GM21381 (cell line): ENCODE results near the gene NLGN1.

Source experiments
- ATAC-seq: cut with Tn5 transposase; IDR thresholded peaks from one replicate; pipeline ENCODE4 v1.9.1; 2021; ENCODE audit warnings: mild to moderate bottlenecking, moderate library complexity; ENCODE audit not compliant: unreplicated experiment

The NLGN1 gene

DNA sequence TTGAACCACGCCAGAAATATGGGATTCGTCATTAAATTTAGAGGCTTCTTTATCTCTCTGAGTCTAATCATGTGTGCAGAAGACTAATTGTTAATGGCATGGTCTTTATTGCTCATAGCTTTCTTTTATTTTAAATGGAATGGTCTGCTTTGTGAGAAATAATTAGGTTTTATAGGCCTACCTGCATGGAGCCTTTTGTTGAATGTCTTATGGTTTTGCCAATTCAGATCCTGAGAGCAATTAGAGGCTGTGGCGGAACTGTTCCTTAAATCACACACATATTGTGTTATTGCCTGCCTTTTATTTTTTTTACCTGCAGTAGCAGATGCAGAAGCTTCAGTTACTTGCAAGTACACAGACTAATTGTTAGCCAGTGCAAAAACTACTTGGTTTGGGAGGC lies 306.2 kb downstream of the NLGN1 start:
- no peak for ATAC-seq

DNA sequence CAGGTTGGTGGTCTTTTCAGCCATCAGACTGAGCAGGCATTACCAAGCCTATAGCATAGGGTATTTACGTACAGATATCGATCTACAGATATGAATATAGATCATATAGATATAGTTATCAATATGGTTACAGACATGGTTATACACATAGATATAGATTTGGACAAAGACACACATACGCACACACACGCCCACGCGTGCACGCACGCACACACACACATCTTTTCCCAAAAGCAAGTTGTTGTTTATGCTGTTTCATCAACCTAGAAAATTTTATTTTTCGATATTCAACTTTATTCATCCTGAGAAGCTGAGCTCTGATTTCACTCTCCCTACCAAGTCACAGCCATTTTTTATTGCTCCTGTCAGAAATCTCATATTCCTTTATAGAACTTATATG lies 309.1 kb downstream of the NLGN1 start:
- no peak for ATAC-seq

DNA sequence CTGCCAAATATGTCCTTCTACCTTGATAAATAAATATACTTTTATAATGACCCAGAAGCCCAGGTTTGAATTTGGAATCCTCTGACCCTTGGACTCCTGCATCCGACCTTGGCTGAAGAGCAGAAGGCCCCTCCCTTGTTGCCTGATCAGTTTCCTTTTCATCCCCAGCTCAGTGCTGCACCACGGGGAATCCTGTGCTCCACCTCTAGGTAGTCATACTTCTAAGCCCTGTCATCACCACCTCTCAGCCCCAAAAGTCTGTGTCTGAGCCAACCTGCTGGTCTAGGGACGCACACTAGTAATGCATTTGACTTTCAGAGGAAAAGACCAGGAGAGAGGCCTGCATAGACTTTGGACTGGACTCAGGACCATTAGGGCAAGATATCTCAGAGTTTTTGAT lies 310.6 kb downstream of the NLGN1 start:
- ATAC-seq, result no peak

DNA sequence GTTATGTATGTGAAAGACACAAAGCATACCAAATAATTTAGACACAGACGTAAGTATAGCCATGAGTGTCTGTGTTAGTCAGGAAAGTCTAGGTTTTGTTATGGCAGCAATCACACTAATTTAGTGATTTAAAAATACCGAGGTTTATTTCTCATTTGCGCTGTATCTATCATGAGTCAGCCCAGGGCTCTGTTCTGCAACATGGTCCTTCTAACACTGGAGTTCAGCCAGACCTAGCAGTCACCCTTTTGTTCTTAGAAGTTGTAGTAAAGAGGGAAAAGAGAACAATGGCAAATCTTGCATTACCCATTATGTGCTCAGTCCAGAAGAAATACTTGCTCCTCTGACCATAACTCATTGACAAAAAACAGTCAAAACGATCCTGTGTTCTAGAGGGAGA lies 311.5 kb downstream of the NLGN1 start:
- ATAC-seq, result no peak

DNA sequence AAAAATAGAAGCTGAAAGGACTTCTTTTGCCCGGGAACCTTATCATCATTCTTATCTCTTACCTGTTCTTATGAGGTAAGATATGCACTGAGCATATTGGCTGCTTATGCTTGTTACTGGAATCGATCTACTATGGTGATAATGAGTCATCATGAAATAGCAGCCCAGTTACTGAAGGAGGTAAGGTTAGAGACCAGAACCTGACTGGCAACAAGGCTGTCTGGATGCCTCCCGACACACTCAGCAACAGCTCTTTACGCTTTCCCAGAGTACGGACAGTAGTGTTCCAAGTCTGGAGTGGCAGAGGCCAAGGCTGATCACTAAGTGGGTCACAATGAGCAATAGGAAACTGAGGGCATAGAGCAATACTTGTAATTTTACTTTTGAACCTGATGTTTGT lies 314.1 kb downstream of the NLGN1 start:
- ATAC-seq, result no peak

DNA sequence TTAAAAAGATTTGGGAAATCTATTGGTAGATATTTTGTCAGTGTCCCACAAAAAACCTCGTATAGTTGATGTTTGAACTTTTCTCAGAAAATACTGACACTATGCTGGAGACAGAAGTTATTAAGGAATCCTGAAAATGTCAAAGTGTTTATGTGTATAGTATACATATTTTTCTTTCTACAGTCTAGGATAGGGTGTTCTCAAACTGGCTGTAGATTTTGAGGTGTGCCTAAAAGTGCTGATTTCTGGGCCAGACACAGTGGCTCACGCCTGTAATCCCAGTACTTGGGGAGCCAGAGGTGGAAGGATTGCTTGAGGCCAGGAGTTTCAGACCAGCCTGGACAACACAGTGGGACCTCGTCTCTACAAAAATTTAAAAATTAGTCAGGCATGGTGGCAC lies 322.0 kb downstream of the NLGN1 start:
- no peak for ATAC-seq

DNA sequence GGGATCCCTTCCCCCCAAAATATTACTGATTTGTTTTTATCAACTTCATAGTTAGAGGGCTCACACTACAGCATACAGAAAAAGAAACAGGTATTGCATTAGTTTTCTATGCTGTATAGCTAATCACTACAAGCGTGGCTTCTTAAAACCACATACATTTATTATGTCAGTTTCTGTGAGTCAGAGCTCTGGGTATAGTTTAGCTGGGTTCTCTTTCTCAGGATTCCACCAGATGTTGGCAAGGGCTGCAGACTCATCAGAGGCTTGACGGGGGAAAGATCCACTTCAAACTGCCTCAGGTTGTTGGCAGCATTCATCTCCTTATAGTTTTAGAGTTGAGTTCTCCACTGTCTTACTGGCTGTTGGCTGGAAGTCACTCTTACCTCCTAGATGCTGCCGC lies 328.0 kb downstream of the NLGN1 start:
- ATAC-seq, result no peak

DNA sequence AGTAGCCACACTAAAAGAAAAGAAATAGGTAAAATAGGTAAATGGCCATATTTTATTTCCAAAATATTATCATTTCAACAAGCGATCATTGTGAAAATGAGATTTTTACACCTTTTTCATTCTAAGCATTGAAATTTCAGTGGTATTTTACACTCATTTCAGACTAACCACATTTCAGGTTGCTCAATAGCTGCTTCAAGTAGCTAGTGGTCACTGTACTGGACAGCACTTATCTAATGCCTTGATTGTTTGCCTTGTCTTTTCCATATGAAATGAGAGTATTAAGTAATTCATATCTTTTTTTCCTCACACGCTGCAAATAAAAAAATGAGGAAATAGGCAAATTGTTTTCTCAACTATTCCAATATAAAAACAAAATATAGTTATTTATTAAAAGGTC lies 332.8 kb downstream of the NLGN1 start:
- no peak for ATAC-seq

DNA sequence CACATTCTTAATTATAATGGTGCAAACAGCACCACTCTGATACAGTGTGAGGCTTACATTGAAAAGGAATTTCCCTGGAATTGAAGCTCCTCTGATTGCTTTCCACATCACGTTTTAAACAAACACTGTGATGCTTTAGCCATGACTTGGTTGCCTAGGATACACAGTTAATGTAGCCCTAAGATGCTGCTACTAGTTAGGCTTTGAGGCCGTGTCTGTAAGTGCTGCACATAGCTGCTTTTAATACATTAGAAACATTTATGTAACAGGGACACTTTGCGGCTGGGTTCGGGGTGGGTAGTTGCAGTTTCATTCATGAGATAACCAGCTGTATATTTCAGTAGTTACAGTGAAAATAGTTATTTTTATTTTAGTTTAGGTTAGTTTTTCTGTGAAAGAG lies 334.7 kb downstream of the NLGN1 start:
- no peak for ATAC-seq

DNA sequence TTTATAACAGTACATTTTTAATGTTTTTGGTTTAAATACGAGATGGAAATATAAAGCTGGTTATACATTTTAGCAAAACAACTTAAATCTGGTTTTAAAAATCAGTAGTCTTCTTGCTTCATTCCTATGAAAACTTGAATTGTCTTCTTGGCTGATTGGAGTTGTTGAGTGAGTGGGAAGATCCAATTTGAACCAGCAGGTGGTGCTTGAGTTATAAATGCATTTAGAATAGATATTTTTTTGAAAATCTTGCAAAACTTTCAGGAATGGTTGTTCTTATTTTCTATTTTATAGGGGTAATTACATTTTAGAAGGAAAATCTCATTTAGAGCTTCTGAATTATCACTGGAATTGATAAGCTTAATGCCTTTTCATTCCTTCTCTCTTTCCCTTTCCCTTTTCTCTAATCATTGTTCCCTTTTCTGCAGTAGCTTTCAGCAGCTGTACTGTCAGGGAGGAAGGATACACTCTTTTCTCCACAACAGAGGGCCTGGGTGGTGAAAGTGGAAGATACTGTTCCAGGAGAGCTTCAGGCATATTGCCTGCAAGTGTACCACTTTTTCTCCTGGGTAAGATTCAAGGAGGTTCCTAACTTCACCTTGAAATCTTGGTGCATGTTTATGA lies 335.6 kb downstream of the NLGN1 start:
- no peak for ATAC-seq

DNA sequence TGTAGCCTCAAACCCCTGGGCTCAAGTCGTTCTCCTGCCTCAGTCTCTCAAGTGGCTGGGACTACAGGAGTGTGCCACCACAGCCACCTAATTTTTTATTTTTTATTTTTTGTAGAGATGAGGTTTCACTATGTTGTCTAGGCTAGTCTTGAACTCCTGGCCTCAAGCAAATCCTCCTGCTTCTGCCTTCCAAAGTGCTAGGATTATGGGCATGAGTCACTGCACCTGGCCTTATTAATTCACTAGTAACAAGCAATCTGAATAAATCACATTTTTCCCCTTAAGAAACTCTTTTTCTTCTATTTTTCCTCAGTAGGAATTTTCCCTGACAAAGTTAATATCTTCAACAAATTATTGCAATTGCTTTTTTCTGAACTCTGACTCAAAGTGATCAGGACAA lies 336.9 kb downstream of the NLGN1 start:
- no peak for ATAC-seq

DNA sequence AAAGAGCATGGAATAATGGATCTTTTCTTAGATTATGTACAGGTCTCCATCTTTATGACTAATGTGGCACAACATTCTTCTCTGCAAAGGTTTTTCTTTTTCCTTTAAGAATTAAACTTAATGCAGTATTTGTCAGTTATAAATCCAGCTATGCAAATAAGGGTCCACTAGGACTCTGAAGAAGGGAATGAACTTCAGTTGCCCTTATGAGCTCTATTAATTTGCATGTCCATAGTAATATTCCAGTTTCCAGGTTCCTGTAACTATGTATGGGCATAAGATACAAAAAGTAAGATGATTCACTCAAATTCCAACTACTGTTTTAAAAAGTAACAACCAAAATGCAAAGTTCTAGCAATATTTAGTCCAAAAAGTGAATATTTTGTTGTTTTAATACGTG lies 337.4 kb downstream of the NLGN1 start:
- ATAC-seq, result no peak

DNA sequence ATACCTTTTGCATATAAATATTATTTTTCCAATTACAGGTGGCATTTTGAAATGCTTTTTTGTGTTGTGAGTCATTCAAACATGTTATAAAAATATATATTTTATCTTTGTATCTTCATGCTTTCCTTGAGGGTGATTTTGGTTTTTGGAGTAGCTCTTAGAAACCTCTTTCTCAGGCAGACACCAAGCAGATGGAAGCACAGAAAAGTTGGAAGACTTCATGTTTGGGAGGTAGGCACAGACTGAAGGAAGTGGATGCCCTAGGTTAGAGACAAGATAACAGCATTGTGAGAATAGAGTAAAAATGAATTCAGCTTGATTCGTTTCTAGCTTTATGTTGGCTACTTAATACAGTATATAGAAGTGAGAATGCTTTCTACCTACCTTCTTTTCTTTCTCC lies 338.3 kb downstream of the NLGN1 start:
- ATAC-seq, result no peak

DNA sequence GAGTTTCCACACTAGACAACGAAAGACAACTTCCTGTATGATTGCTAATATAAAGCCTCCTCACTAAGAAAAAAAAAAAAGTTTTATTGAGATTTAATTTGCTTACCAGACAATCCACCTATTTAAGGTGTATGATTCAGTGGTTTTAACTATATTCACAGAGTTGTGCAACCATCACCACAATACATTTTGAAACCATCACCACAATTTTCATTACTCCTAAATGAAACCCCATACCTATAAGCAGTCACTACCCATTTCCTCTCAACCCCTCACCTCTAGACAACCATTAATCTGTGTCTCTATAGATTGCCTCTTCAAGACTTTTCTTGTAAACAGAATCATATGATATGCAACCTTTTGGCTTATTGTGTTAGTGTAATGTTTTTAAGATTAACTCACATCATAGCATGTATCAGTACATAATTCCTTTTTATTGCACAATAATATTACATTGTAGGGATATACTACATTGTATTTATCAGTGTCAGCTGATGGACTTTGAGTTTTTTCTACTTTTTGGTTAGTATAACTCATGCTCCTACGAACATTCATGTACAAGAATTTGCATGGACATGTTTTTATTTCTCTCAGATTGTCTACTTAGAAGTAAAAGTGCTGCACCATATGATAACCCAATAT lies 339.7 kb downstream of the NLGN1 start:
- ATAC-seq, result no peak

DNA sequence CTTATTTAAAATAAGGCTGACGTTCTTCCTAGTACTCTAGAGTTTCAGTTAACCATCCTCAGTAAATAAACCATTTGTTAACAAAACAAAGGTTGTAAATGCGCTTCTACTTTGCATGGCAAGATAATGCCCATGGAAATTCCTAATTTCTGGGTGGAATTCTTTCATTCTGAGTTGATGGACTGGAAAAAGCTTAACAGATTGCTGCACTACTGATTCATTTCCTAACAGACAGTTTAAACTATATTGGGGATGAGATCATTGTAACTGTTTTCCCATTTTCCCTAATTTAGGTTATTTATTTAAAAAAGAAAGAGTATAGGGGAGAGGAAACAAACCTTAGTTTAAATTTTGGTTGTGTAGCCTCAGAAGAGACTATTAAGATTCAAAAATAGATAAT lies 342.2 kb downstream of the NLGN1 start:
- ATAC-seq, result no peak

DNA sequence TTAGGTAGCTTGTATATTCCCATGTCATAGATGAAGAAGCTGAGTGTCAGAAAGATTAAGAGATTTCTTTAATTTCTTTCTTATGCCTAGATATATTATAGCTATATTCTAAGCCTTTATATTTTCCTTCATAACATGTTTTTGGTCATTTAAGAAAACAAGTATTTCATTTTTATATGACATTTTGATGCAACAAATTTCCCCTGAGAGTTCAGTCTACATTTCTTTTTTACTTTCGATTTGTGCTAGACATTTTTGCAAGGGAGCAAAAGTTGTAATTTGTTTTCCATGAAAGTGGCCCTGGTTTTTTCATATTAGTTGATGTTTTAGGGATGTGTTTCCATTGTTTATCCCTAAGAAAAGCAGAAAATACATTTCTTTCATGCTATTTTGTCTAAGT lies 344.9 kb downstream of the NLGN1 start:
- no peak for ATAC-seq

DNA sequence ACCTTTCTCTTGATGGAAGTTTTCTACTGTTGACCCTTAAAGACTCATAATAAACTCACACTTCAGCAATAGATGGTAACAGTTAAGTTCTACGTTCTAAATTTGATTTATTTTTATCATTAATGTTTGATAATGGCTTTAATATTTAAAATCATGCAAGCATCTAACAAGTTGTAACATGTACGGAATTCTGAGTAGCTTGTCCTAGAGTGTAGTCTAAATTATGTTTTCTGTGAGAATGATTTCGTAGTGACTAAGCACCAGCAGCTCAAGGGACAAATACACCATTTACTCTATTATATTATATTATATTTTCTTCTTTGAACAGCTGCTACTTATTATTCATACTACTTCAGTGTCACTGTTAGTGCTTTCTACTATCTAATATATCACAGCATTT lies 345.6 kb downstream of the NLGN1 start:
- no peak for ATAC-seq

DNA sequence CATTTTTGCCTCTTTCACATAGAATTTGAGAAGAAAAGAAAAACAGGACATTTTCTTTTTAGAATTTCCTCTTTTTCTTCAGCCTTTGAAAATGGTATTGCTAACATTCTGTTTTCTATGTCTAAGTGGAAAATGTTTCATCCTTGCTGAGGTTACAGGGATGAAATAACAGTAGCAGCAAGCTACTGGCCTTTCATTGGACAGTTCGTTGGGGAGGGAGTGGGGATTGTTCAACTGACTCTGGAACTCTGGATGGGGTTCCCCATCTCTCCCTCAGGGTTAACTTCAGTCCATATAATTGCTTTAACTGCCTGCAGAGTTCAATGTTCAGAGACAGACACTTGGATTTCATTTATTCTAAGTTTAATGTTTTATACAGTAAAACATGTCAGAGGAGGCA lies 346.0 kb downstream of the NLGN1 start:
- ATAC-seq, result no peak

DNA sequence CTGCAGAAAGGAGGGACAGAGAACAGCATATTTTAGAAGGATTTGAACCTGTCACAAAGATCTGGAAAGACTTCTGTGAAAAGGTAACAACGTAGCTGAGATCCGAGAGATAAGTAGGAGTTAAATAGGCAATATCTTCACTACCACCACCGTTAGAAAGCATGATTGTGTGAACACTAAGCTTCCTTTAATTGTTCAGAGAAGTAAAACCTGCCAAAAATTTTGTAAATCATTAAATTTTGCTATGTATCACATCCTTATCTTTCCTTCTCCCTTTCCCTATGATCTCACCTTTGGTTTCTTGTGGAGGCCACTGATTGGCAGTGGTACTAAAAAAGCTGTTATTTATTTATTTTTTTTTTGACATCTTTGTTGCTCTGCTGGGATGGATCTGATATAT lies 346.9 kb downstream of the NLGN1 start:
- ATAC-seq, result no peak

DNA sequence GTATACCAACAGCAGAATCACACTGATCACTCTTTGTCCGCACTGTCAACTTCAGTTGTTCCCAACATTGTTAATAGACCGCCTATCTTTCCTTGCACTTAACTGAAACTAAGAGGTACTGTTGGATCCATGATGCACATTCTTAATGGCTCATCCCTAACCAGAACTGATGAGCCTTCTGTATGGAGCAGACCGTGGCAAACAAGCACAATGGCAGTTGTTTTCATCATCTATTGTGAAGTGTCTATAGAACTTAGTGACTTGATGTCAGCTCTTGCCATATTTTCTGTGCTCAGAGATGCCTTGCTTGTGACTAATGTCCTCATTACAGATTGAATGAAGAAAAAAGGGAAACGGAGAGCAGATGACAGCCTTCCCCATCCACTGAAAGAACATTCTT lies 347.4 kb downstream of the NLGN1 start:
- no peak for ATAC-seq

DNA sequence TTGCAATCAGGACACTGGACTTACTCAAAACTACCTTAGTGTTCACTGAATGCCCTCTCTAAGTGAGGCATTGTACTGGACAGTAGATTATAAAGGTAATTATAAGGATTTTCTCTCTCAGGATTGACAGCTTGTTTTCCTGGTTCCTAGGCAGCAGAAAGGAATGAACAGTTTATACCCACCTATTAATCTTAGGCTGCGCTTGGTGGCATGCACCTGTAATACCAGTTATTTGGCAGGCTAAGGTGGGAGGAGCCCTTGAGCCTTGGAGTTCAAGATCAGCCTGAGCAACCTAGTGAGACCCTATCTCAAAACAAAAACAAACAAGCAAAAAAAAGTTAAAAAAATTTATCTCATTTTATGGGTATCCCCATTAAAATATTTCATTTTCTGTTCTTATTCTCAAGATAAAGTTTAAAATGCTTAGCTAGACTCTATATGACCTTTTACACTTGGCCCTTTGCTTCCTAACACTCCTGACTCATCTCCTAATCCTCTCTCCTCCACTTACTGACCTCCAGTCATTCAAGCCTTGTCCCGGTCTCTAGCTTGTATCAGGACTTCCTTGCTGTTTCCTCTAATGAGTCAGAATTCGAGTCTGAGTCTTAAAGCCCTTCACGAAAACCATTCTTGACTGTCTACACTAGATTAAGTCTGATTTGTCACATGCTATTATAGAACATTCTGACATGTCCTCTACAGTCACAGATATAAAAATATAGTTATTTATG lies 348.6 kb downstream of the NLGN1 start:
- ATAC-seq, result no peak

DNA sequence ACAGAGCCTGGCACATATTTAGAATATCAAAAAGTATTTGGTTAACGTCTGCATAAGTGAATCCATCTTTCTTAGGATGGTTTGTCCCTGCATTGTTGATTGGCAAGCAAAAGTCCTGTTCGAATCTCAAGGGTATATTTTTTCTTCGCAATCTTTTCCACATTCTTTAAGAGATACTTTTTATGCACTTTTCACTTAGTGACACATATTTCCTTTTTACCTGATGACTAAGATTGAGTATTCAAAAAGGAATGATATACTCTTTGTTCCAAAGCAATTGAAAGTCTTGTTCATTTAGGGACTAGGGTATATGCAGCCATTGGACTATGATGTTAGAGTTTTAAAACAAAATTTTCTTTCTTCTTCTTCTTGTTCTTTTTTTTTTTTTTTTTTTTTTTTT lies 349.9 kb downstream of the NLGN1 start:
- no peak for ATAC-seq

DNA sequence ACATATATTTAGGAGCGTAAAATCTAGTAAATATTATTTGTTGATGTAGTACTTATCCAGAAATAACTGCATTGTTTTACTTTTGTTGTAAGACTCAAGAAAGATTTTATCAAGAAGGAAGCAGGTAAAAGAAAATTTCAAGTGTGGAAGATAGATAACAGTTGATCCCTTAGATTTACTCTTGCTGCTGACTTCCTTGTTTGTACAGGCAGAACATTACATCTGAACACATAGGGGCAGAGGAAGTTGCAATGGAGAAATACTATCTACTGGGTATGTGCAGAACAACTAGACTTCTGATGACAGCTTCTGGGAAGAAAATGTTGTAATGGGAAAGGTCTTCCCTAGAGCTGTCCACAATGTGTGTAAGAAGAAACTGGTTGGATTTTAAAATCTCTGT lies 350.6 kb downstream of the NLGN1 start:
- no peak for ATAC-seq
